HG03039 (cell line): Measurements from ENCODE around the gene SART3.

ENCODE experiments used
- ATAC-seq: cut with Tn5 transposase; IDR thresholded peaks from one replicate; pipeline ENCODE4 v1.9.1; 2021; ENCODE audit warnings: mild to moderate bottlenecking, moderate library complexity; ENCODE audit not compliant: unreplicated experiment

Gene SART3, protein sequence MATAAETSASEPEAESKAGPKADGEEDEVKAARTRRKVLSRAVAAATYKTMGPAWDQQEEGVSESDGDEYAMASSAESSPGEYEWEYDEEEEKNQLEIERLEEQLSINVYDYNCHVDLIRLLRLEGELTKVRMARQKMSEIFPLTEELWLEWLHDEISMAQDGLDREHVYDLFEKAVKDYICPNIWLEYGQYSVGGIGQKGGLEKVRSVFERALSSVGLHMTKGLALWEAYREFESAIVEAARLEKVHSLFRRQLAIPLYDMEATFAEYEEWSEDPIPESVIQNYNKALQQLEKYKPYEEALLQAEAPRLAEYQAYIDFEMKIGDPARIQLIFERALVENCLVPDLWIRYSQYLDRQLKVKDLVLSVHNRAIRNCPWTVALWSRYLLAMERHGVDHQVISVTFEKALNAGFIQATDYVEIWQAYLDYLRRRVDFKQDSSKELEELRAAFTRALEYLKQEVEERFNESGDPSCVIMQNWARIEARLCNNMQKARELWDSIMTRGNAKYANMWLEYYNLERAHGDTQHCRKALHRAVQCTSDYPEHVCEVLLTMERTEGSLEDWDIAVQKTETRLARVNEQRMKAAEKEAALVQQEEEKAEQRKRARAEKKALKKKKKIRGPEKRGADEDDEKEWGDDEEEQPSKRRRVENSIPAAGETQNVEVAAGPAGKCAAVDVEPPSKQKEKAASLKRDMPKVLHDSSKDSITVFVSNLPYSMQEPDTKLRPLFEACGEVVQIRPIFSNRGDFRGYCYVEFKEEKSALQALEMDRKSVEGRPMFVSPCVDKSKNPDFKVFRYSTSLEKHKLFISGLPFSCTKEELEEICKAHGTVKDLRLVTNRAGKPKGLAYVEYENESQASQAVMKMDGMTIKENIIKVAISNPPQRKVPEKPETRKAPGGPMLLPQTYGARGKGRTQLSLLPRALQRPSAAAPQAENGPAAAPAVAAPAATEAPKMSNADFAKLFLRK

DNA sequence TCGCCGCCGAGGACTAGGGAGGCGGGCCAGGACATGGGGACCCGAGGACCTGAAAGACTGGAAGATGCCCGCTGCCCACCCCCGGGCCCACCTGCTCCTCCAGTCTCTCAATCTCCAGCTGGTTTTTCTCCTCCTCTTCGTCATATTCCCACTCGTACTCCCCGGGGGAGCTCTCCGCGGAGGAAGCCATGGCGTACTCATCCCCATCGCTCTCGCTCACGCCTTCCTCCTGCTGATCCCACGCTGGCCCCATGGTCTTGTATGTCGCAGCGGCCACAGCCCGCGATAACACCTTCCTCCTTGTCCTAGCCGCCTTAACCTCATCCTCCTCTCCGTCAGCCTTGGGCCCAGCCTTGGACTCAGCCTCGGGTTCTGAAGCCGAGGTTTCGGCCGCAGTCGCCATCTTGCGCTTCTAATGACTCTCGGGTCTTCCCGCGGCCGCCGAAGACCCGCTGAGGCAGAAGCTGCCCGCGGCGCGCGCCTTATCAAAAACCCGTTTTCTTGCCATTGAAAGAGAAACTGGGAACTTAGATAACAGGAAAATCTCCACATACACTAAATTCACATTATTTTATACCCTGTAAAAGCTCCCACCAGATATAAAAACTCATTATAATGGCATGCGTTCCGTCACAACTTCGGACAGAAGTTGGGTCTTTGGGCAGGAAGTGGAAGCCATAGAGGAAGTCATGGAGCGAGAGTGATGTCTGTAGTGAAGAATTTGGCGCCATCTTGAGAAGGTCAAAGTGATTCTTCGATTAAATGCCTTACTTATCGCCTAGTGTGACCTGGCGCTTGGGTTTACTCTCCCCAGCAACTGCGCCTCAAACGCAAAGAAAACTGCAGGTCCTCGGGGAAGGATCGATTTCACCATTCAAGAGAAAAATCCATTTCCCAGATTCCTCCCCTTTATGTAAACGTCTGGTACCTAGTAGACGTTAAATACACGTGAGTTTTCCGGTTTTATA lies at the start of gene SART3:
SART3 (minus strand) TSS at position 422 of the 968 bp plus-strand sequence; CDS start at position 403, 19 bp downstream.
- peak; percentile 30 for ATAC-seq

DNA sequence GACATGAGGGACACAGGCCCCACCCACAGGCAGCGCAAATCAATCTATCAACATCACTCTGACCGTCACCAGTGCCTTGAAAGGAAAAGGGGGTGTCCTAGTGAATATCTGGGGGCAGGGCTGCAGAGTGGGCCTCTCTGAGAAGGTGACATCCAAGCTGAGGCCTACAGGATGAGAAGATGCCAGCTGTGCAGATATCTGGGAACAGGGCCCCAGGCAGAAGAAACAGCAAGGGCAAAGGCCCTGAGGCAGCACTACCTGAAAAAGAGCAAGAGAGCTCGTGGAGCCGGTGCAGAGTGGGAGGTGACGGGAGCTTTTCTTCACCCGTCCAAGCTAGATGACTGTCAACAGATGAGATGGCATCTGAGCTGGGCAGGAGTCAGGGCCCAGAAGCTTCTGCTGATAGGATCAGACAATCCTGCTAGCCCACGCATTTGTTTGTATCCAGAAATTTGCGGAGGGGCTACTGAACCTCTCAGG lies 49.4 kb upstream of the SART3 start:
- no peak for ATAC-seq

DNA sequence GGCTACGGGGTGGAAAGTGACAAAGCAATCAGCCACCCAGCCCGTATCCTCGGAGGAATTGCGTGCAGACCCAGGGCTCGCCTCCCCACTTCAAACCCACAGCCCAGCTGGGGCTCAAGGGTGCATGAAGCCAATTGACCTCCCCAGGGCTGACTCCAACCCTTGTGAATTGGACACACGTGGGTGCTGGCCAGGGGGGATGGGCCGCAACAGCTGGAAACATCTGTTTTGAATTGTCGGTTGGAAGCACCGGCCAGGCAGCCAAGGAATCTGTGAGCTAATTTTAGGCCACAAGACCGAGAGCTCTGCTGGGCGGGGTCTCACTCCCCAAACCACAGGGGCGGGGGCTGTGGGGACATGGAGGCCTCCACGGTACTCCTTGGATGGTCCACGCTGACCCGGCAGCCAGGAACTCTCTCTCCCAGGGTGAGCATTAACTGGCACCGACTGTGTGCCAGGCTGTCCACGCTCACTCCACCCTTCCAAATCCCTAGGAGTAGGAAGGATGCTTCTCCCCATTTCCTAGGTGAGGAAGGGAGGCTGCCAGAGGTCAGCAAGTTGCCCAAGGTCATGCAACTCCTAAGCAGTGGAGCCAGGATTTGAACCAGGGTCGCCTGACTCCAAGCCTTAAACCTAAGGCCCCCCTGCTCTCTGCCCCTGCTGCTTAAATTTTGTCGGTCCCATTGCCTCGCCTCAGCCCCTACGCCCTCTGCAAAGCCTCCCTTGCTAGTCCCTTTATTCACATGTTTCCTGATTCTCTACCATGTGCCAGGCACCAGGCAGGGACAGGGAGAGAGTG lies 48.8 kb upstream of the SART3 start:
- no peak for ATAC-seq

DNA sequence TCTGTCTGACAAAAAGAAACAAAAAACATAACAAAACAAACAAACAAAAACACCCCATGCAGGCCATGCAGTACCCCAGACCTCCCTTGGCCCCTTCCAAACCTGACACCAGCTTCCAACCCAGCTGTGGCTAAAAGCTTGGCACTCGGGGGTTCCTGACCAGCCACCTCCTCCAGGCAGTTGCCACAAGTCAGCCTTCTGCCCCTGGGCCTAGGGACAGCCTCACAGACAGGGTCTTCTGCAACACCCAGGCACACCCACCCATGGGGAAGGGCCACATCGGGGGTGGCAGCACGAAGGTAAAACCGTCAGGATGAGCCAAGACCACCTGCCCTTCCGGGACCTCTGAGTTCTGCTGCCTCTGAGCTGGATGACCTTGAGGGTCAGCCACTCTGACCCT lies 47.6 kb upstream of the SART3 start:
- no peak for ATAC-seq

DNA sequence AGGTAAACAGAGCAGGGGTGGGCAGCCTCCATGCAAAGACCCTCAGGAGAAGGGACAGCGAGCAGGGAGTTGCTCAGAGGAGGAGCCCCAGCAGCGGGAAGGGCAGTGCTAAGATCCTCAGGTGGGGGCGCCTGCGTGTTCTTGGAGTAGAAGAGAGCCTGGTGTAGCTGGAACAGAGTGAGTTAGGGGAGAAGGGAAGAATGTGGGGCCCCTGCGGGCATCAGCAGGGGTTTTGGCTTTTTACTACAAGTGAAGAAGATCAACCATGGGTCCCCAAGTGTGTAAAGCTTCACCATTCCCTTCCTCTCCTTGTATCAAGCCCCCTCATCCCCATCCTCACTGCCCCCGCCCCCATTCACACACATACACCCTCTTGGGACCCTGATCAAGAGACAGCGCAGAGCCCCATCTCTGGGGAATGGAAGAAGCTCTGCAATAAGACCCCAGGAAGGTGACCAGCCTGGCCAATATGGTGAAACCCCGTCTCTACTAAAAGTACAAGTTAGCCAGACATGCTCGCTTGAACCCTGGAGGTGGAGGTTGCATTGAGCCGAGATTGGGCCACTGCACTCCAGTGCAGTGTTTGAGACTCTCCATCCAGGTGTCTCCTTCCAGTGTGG lies 47.1 kb upstream of the SART3 start:
- ATAC-seq, result no peak

DNA sequence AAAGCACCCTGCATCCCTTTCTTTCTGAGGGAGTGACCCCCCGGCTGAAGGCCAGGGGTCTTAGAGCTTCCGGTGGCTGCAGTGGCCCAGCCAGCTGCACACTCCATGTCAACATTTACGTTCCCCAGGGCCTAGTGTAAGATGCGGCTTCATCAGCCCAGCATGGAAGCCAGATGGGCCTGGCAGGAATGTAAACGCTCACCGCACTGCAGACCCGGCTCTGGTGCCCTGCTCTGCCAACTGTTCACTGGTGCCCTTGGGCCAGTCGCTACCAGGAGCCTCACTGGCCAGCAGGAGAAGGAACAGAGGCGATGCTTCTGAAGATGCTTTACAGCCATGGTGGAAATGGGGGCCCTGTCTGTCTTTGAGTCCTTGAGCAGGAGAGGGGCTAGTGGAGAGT lies 45.5 kb upstream of the SART3 start:
- no peak for ATAC-seq

DNA sequence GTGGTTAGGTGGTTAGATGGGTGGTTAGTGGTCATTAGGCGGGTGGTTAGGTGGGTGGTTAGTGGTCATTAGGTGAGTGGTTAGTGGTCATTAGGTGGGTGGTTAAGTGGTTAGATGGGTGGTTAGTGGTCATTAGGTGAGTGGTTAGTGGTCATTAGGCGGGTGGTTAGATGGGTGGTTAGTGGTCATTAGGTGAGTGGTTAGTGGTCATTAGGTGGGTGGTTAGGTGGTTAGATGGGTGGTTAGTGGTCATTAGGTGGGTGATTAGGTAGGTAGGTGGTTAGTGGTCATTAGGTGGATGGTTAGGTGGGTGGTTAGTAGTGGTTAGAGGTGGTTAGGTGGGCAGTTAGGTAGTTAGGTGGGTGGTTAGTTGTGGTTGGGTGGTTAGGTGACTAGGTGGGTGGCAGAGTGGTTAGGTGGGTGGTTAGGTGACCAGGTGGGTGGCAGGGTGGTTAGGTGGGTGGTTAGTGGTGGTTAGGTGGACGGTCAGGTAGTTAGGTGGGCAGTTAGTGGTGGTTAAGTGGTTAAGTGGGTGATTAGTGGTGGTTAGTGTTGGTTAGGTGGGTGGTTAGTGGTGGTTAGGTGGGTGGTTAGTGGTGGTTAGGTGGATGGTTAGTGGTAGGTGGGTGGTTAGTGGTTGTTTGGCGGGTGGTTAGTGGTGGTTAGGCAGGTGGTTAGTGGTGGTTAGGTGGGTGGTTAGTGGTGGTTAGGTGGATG lies 44.9 kb upstream of the SART3 start:
- no peak for ATAC-seq

DNA sequence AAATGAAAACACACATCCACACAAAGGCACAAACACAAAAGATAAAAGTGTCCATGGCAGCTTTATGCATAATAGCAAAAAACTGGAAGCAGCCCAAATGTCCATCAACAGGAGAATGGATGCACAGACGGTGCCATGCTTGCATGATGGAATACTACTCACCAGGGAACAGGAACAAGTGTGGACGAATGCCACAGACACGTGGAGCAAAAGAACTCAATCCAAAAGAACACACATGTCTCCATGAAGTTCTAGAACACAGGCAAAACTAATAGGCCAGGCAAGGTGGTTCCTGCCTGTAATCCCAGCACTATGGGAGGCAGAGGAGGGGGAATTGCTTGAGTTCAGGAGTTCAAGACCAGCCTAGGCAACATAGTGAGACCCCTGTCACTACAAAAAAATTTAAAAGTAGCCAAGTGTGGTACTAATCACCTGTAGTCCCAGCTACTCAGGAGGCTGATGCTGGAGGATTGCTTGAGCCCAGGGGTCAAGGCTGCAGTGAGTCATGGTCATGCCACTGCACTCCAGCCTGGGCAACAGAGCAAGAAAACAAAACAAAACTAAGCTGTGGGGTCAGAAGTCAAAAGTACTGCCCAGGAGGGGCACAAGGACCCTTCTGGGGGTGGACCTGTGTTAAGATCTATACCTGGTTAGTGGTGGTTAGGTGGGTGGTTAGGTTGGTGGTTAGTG lies 44.2 kb upstream of the SART3 start:
- no peak for ATAC-seq

DNA sequence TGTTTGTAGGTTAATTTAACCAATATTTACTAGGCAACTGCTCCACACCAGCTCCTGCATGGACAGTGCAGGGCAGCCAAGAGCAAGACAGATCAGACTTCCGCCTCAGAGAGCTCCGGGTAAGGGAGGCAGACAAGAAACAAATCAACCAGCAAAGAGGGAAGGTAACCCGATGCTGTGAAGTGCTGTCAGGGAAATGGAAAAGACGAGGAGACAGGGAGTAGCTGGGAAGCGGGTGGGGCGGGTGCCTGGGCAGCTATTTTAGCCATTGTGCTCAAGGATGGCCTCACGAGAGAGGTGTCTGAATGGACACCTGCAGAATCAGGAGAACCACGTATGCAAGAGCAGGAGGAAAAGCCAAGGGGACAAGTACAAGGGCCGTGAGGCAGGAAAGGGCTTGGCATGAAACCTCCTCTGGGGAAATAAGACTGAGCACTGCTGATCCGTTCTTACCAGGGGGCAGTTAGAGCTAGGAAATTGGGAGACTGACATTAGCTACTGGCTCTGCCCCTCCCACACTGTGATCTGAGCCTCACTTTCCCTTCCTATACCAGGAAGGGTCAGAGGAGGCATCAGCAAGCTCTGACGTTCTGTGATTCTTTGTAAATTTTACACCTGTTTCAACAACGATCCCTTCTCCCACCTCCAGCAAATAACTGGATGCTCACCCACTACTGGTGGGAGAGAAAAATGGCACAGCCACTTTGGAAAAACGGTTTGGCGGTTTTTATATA lies 43.4 kb upstream of the SART3 start:
- ATAC-seq, result no peak

DNA sequence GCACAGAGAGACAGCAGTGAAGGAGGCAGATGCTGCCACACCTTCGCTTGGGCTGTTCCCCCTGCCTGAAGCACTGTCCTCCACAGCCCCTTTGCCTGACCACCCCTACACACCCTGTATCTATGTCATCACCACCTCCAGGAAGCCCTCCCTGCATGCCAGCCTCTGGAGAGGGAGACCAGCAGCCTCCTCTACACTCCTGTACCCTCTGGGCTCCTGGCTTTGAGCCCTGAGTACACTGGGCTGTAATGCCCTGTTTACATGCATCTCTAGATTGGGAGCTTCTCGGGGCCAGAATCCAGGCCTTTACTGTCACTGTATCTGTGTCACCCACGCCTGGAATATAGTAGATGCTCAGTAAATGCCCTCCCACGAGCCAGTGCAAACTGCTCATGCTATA lies 42.8 kb upstream of the SART3 start:
- ATAC-seq, result no peak

DNA sequence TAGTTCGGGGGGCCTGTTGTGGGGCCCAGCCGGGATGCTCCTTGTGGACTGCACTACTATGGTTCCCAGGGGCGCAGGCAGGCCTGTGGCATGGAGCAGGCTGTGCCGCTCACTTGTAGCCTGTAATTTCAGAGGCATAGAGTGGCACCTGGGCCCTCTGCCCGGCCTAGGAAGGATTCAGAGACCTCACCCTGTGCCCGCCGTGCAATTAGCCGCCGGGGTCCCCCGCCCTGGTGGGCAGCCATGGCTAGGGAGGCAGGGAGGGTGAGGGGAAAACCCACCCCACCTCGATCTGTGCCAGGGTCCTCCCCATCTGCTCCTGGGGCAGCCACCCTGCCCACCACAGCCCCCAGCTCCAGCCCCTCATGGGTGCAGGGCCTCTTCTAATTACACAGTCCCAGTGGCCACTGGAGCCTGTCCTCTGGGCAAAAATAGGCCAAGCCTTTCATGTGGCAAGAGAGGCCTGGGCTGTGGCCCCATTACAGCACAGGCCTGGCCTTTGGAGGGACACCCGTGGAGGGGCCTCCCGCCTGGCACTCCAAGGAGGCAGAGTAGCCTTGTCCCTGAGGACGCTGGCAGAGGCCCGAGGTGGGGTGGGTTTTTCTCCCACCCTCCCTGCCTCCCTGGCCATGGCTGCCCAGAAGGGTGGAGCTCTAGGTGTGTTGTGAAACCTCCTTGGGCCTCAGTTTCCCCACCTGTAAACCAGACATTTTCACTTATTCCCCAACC lies 42.2 kb upstream of the SART3 start:
- no peak for ATAC-seq

DNA sequence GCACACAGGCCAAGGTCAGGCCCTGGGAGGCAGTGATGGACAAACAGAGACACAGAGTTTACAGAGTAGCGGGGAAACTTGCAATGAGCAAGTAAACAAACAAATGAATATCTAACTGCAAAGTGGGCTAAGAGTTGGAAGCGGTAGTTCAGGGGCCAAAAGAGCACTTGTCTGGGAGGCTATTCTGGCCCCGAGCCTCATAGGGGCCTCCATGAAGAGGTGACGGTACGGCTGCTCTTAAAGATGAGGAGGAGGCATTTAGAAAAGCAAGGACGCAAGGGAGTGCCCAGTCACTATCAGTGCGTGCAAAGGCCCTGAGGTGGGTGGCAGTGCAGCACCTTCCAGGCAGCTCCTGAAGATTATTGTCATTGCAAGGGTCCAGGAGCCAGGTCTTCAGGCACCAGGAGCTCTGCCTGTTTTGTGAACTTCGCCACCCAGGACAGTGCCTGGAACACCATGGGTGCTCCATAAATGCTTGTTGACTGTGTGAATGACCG lies 41.3 kb upstream of the SART3 start:
- no peak for ATAC-seq

DNA sequence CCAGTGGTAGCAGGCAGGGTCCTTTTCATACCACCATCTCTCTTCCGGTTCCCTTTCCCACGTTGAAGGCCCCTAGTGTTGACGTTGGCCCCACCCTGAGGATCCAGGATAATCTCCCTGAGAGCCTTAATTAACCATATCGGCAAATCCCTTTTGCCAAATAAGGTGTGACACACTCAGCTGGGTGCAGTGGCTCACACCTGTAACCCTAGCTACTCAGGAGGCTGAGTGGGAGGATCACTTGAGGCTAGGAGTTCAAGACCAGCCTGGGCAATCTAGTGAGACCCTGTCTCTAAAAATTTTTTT lies 39.7 kb upstream of the SART3 start:
- no peak for ATAC-seq

DNA sequence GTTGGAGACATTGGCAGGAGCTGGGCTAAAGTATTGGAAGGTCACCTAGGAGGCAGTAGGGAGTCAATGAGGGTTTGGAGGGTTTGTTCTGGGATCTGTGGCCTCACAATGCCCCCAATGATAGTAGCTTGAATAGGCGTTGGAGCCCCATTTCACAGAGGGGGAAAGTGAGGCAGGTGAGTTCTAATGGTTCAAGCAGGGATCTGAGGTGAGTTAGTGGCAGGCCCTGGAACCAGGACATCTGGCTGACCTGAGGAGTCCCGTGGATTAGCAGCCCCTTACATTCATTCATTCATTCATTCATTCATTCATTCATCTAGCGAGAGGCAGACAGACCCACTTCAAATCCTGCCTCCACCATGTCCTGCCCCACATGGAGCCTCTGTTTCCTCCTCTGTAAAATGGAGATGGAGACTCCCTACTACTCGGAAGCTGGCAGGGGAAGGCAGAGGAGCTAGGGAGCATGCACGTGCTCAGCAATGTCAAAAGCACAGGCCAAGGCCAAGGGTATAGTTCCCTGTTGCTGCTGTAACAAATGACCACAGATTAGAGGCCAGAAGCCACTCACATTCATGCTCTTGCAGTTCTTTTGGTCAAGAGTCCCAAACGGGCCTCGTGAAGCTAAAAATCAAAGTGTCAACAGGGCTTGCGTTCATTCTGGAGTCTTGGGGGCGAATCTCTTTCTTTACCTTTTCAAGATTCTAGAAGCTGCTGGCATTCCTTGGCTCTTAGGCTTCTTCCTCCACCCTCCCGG lies 39.2 kb upstream of the SART3 start:
- ATAC-seq, result no peak

DNA sequence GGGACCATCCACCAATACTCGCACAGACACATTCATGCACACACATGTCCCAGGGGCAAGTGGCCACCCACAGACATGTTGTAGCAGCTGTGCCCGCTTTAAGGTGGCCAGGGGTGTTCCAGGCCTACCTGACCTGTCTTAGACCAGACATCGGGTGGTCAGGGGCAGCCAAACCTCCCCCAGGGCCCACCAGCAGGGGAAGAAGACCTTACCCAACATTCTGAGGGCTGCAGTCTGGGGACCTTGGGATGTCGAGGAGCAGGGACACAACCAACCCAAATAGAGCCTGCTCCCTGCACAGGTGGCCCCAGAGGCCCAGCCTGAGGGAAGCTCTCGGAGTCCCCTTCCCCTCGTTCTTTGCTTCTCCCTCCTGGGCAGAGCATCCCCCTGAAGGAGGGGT lies 38.6 kb upstream of the SART3 start:
- ATAC-seq, result no peak
